ENCODE measurements around the gene SPO11.

- TF ChIP-seq EZH2phosphoT487 (IDR thresholded peaks at IDR 0.05; ENCODE audit: borderline replicate concordance, low read length) = no peak
- TF ChIP-seq CTCF (conservative IDR thresholded peaks at IDR 0.05; ENCODE audit: low read depth, low read length) = no peak
- TF ChIP-seq EZH2 (IDR thresholded peaks at IDR 0.05; ENCODE audit: low read length, unreplicated experiment) = no peak
Measured at GRCh38 chr20:57301026-57301425, 28.6 kb upstream of the SPO11 start.

All from PC-3 (cell line).